Activated naive CD8-positive, alpha-beta T cell treated with anti-CD3 and anti-CD28 coated beads, Interleukin-2, amount 50 U/mL, for 16 hours (primary cell): ENCODE results near the gene MINAR1.

Source experiments
- DNase-seq: peaks from one replicate; pipeline ENCODE4 v3.0.0-alpha.2; 2020; ENCODE audit warnings: low read depth, low spot score

Gene MINAR1

GRCh38 chr15:79430901-79431635 is 1.1 kb upstream of the MINAR1 start:
- DNase-seq = no peak

- DNase-seq = no peak
Measured at GRCh38 chr15:79432345-79433275, 474 bp downstream of the MINAR1 start.

- no peak for DNase-seq
Measured at GRCh38 chr15:79433276-79433990, 1.3 kb downstream of the MINAR1 start.

- DNase-seq = no peak
Measured at GRCh38 chr15:79434361-79434760, 2.2 kb downstream of the MINAR1 start.

- no peak for DNase-seq
Measured at GRCh38 chr15:79436037-79436780, 4.1 kb downstream of the MINAR1 start.

- no peak for DNase-seq
Measured at GRCh38 chr15:79437275-79438000, 5.3 kb downstream of the MINAR1 start.

GRCh38 chr15:79439236-79439635 is 7.1 kb downstream of the MINAR1 start:
- no peak for DNase-seq

GRCh38 chr15:79440355-79440908 is 8.3 kb downstream of the MINAR1 start:
- DNase-seq = no peak

GRCh38 chr15:79442911-79443310 is 10.8 kb downstream of the MINAR1 start:
- no peak for DNase-seq

- no peak for DNase-seq
Measured at GRCh38 chr15:79447060-79447459, 14.9 kb downstream of the MINAR1 start.

GRCh38 chr15:79450648-79451047 is 18.5 kb downstream of the MINAR1 start:
- no peak for DNase-seq

- DNase-seq = no peak
Measured at GRCh38 chr15:79451361-79451999, 19.3 kb downstream of the MINAR1 start.

- no peak for DNase-seq
Measured at GRCh38 chr15:79452244-79453051, 20.3 kb downstream of the MINAR1 start.

GRCh38 chr15:79453446-79453845 is 21.3 kb downstream of the MINAR1 start:
- no peak for DNase-seq

- no peak for DNase-seq
Measured at GRCh38 chr15:79454063-79454462, 21.9 kb downstream of the MINAR1 start.

- no peak for DNase-seq
Measured at GRCh38 chr15:79455361-79455760, 23.2 kb downstream of the MINAR1 start.

GRCh38 chr15:79455943-79456342 is 23.8 kb downstream of the MINAR1 start:
- DNase-seq = no peak

- DNase-seq = no peak
Measured at GRCh38 chr15:79458491-79458890, 26.4 kb downstream of the MINAR1 start.

GRCh38 chr15:79459666-79460065 is 27.5 kb downstream of the MINAR1 start:
- no peak for DNase-seq
